ENCODE results near the gene ITPR3. TPM values are rescaled to one million over a fixed set of nuclear protein-coding genes. Genes with fewer than 3 reads are reported as not detected.

Gene ITPR3
- total RNA-seq, 4 donors from 2014 or later = 139 to 250 (median 182) TPM

- Histone ChIP-seq H3K4me1 (peaks cover 0 to 22% (median 0%) of the 10 kb centered on the region in 4 donors), H3K9me3 (no peaks in the 10 kb centered on the region), H3K27ac (peak overlapping the region in 2 of 4 donors; percentile 17 to 52), H3K27me3 (no peaks in the 10 kb centered on the region), H3K4me3 (no peak overlapping the region), H3K36me3 (no peaks in the 10 kb centered on the region)
- no peak for DNase-seq
- no peak for TF ChIP-seq POLR2A (IDR thresholded peaks at IDR 0.05)
- no peak for TF ChIP-seq CTCF (IDR thresholded peaks at IDR 0.05)
These were observed 18.9 kb upstream of the ITPR3 start for GRCh38 chr6:33602180-33602579.

GRCh38 chr6:33604941-33605854, 15.9 kb upstream of the ITPR3 start:
- no peak for DNase-seq
- Histone ChIP-seq H3K4me1 (peaks cover 0 to 16% (median 0%) of the 10 kb centered on the region in 4 donors), H3K27ac (no peak overlapping the region), H3K27me3 (no peaks in the 10 kb centered on the region), H3K36me3 (no peaks in the 10 kb centered on the region), H3K9me3 (no peaks in the 10 kb centered on the region), H3K4me3 (no peak overlapping the region)
- no peak for TF ChIP-seq POLR2A (IDR thresholded peaks at IDR 0.05)
- TF ChIP-seq CTCF (IDR thresholded peaks at IDR 0.05) = peak in 1 of 6 experiments; percentile 22

GRCh38 chr6:33606642-33607041, 14.5 kb upstream of the ITPR3 start:
- no peak for TF ChIP-seq POLR2A (IDR thresholded peaks at IDR 0.05)
- no peak for TF ChIP-seq CTCF (IDR thresholded peaks at IDR 0.05)
- DNase-seq = no peak
- Histone ChIP-seq H3K27ac (no peak overlapping the region), H3K36me3 (no peaks in the 10 kb centered on the region), H3K4me3 (no peak overlapping the region), H3K27me3 (no peaks in the 10 kb centered on the region), H3K4me1 (peaks cover 0 to 17% (median 0%) of the 10 kb centered on the region in 4 donors), H3K9me3 (no peaks in the 10 kb centered on the region)

GRCh38 chr6:33607126-33607783, 13.9 kb upstream of the ITPR3 start:
- DNase-seq = no peak
- TF ChIP-seq POLR2A (IDR thresholded peaks at IDR 0.05) (no peak), CTCF (IDR thresholded peaks at IDR 0.05) (no peak)

GRCh38 chr6:33607784-33608161, 13.3 kb upstream of the ITPR3 start:
- Histone ChIP-seq H3K4me1 (peaks cover 0 to 17% (median 0%) of the 10 kb centered on the region in 4 donors), H3K27me3 (no peaks in the 10 kb centered on the region), H3K27ac (no peak overlapping the region), H3K9me3 (no peaks in the 10 kb centered on the region), H3K4me3 (no peak overlapping the region), H3K36me3 (no peaks in the 10 kb centered on the region)
- TF ChIP-seq POLR2A (IDR thresholded peaks at IDR 0.05) (no peak), CTCF (IDR thresholded peaks at IDR 0.05) (peak in 5 of 6 experiments; percentile 21 to 75 (median 71))
- DNase-seq = peak; percentile 57 to 80 (median 78)

More at GRCh38 chr6:33607126-33607783, 13.9 kb upstream of the ITPR3 start:
- Histone ChIP-seq H3K27ac (peak overlapping the region in 1 of 4 donors; percentile 15), H3K27me3 (no peaks in the 10 kb centered on the region), H3K4me3 (no peak overlapping the region), H3K4me1 (peaks cover 0 to 17% (median 0%) of the 10 kb centered on the region in 4 donors), H3K9me3 (no peaks in the 10 kb centered on the region), H3K36me3 (no peaks in the 10 kb centered on the region)

Measured in Peyer's patch (tissue), 4 donors.